Endothelial cell (in vitro differentiated cells): Measurements from ENCODE around the gene MED10. TPM values are rescaled to one million over a fixed set of nuclear protein-coding genes. Genes with fewer than 3 reads are reported as not detected.

ENCODE experiments used
- DNase-seq: peaks from one replicate; pipeline ENCODE4 v3.0.0; 2021; ENCODE audit warnings: low spot score
- H3K27ac Mint-ChIP-seq: one replicate; pipeline ENCODE4 v1.8.0; 2021; ENCODE audit warnings: mixed read lengths, inconsistent platforms; ENCODE audit not compliant: unreplicated experiment
- H3K27me3 Mint-ChIP-seq: one replicate; pipeline ENCODE4 v1.8.0; 2021; ENCODE audit warnings: mild to moderate bottlenecking, moderate library complexity, mixed read lengths, inconsistent platforms; ENCODE audit not compliant: unreplicated experiment
- H3K36me3 Mint-ChIP-seq: one replicate; pipeline ENCODE4 v1.8.0; 2021; ENCODE audit warnings: mild to moderate bottlenecking, low read depth, mixed read lengths, inconsistent platforms; ENCODE audit not compliant: unreplicated experiment
- H3K4me1 Mint-ChIP-seq: one replicate; pipeline ENCODE4 v1.8.0; 2021; ENCODE audit warnings: mild to moderate bottlenecking, mixed read lengths, inconsistent platforms; ENCODE audit not compliant: unreplicated experiment
- H3K4me3 Mint-ChIP-seq: one replicate; pipeline ENCODE4 v1.8.0; 2021; ENCODE audit warnings: mild to moderate bottlenecking, mixed read lengths, inconsistent platforms; ENCODE audit not compliant: unreplicated experiment
- H3K9me3 Mint-ChIP-seq: one replicate; pipeline ENCODE4 v1.8.0; 2021; ENCODE audit warnings: mixed read lengths, inconsistent platforms; ENCODE audit not compliant: unreplicated experiment
- CTCF ChIP-seq: fragments of 200-600 bp; sonication (generic); IDR thresholded peaks from one replicate; pipeline ENCODE4 v1.5.0; 2021; ENCODE audit warnings: antibody characterized with exemption; ENCODE audit not compliant: unreplicated experiment
- total RNA-seq: library from RNA; stranded (reverse); fragmentation: NEBNext Ultra II Directional; extraction: Animal tissue kit (Norgen Biotek cat#: 25700); gene quantifications from one replicate; pipeline ENCODE4 v1.2.1, GENCODE V29; 2021; ENCODE audit not compliant: unreplicated experiment

Gene MED10
- total RNA-seq, 1 donor from 2014 or later: 53.0 TPM

GRCh38 chr5:6386271-6386670 lies 7.9 kb upstream of the MED10 start:
- H3K36me3 Mint-ChIP-seq: no peaks in the 10 kb centered on the region
- H3K9me3 Mint-ChIP-seq: no peaks in the 10 kb centered on the region
- peaks cover 7% of the 10 kb centered on the region for H3K4me1 Mint-ChIP-seq
- no peak overlapping the region for H3K4me3 Mint-ChIP-seq
- no peaks in the 10 kb centered on the region for H3K27me3 Mint-ChIP-seq
- no peak for TF ChIP-seq CTCF
- DNase-seq: no peak
- no peak overlapping the region for H3K27ac Mint-ChIP-seq

GRCh38 chr5:6384856-6385255 lies 6.5 kb upstream of the MED10 start:
- DNase-seq: no peak

GRCh38 chr5:6383376-6383775 lies 5.0 kb upstream of the MED10 start:
- no peak for TF ChIP-seq CTCF
- no peaks in the 10 kb centered on the region for H3K9me3 Mint-ChIP-seq
- peaks cover 7% of the 10 kb centered on the region for H3K27me3 Mint-ChIP-seq
- H3K4me3 Mint-ChIP-seq: no peak overlapping the region
- no peaks in the 10 kb centered on the region for H3K36me3 Mint-ChIP-seq
- peaks cover 9% of the 10 kb centered on the region for H3K4me1 Mint-ChIP-seq
- H3K27ac Mint-ChIP-seq: no peak overlapping the region
- DNase-seq: no peak

More at GRCh38 chr5:6384856-6385255, 6.5 kb upstream of the MED10 start:
- Mint-ChIP-seq H3K27me3 (no peaks in the 10 kb centered on the region), H3K4me1 (peaks cover 7% of the 10 kb centered on the region), H3K9me3 (no peaks in the 10 kb centered on the region), H3K36me3 (no peaks in the 10 kb centered on the region), H3K27ac (no peak overlapping the region), H3K4me3 (no peak overlapping the region)
- TF ChIP-seq CTCF: no peak

GRCh38 chr5:6379246-6379645 lies 899 bp upstream of the MED10 start:
- peaks cover 14% of the 10 kb centered on the region for H3K36me3 Mint-ChIP-seq
- H3K9me3 Mint-ChIP-seq: no peaks in the 10 kb centered on the region
- peaks cover 9% of the 10 kb centered on the region for H3K27me3 Mint-ChIP-seq
- peak overlapping the region; percentile 98 for H3K27ac Mint-ChIP-seq
- peaks cover 30% of the 10 kb centered on the region for H3K4me1 Mint-ChIP-seq
- DNase-seq: no peak
- TF ChIP-seq CTCF: no peak
- peak overlapping the region; percentile 98 for H3K4me3 Mint-ChIP-seq

GRCh38 chr5:6378766-6379103 lies 388 bp upstream of the MED10 start:
- Mint-ChIP-seq H3K36me3 (peaks cover 19% of the 10 kb centered on the region), H3K27ac (peak overlapping the region; percentile 98), H3K9me3 (no peaks in the 10 kb centered on the region), H3K27me3 (peaks cover 9% of the 10 kb centered on the region), H3K4me1 (peaks cover 31% of the 10 kb centered on the region), H3K4me3 (peak overlapping the region; percentile 98)
- DNase-seq: no peak
- TF ChIP-seq CTCF: no peak
